BE2C (cell line): ENCODE data around the gene SELENOM.

Experiments used
- DNase-seq: peaks from one replicate; pipeline ENCODE4 v3.0.0-alpha.2; 2020
- H3K27me3 ChIP-seq: fragments of 250-450 bp; sonication (Bioruptor Pico); 2 replicates; pipeline ENCODE4 v1.5.1; 2020; ENCODE audit warnings: mild to moderate bottlenecking
- H3K36me3 ChIP-seq: fragments of 250-450 bp; sonication (Bioruptor Pico); 2 replicates; pipeline ENCODE4 v1.5.1; 2020; ENCODE audit warnings: mild to moderate bottlenecking
- H3K4me1 ChIP-seq: fragments of 250-450 bp; sonication (Bioruptor Pico); 2 replicates; pipeline ENCODE4 v1.5.1; 2020
- H3K4me3 ChIP-seq: 2 replicates; pipeline ENCODE4 v1.5.1; 2011; ENCODE audit warnings: low read depth, low read length
- H3K9me3 ChIP-seq: fragments of 250-450 bp; sonication (Bioruptor Pico); 2 replicates; pipeline ENCODE4 v1.5.1; 2020
- CTCF ChIP-seq: IDR thresholded peaks from 2 replicates; pipeline ENCODE4 v1.5.1; 2012; ENCODE audit warnings: mild to moderate bottlenecking, low read depth, low read length

The SELENOM gene

GRCh38 chr22:31148953-31149627, 41.7 kb upstream of the SELENOM start:
- Histone ChIP-seq H3K36me3 (no peaks in the 10 kb centered on the region), H3K27me3 (no peaks in the 10 kb centered on the region), H3K4me3 (no peak overlapping the region), H3K4me1 (no peaks in the 10 kb centered on the region), H3K9me3 (no peaks in the 10 kb centered on the region; the same call in 1 of the 2 replicates)
- TF ChIP-seq CTCF = peak; percentile 100
- DNase-seq = peak; percentile 86

- DNase-seq = no peak
- Histone ChIP-seq H3K4me1 (no peaks in the 10 kb centered on the region), H3K4me3 (no peak overlapping the region), H3K27me3 (no peaks in the 10 kb centered on the region), H3K36me3 (no peaks in the 10 kb centered on the region), H3K9me3 (no peaks in the 10 kb centered on the region; the same call in 1 of the 2 replicates)
- no peak for TF ChIP-seq CTCF
Observed at GRCh38 chr22:31148488-31148887, 41.1 kb upstream of the SELENOM start.

GRCh38 chr22:31144223-31144622, 36.9 kb upstream of the SELENOM start:
- no peaks in the 10 kb centered on the region for H3K4me1 ChIP-seq
- no peak for DNase-seq
- no peak for TF ChIP-seq CTCF
- no peaks in the 10 kb centered on the region for H3K27me3 ChIP-seq
- H3K9me3 ChIP-seq = no peaks in the 10 kb centered on the region; the same call in 1 of the 2 replicates
- no peaks in the 10 kb centered on the region for H3K36me3 ChIP-seq
- H3K4me3 ChIP-seq = no peak overlapping the region

GRCh38 chr22:31143537-31143936, 36.2 kb upstream of the SELENOM start:
- no peaks in the 10 kb centered on the region for H3K27me3 ChIP-seq
- DNase-seq = no peak
- no peaks in the 10 kb centered on the region for H3K4me1 ChIP-seq
- H3K9me3 ChIP-seq = no peaks in the 10 kb centered on the region; the same call in 1 of the 2 replicates
- no peak overlapping the region for H3K4me3 ChIP-seq
- TF ChIP-seq CTCF = no peak
- no peaks in the 10 kb centered on the region for H3K36me3 ChIP-seq

GRCh38 chr22:31143038-31143437, 35.7 kb upstream of the SELENOM start:
- no peaks in the 10 kb centered on the region for H3K27me3 ChIP-seq
- no peaks in the 10 kb centered on the region for H3K36me3 ChIP-seq
- no peak for DNase-seq
- TF ChIP-seq CTCF = no peak
- H3K9me3 ChIP-seq = no peaks in the 10 kb centered on the region; the same call in 1 of the 2 replicates
- H3K4me1 ChIP-seq = no peaks in the 10 kb centered on the region
- H3K4me3 ChIP-seq = no peak overlapping the region

GRCh38 chr22:31142285-31142684, 34.9 kb upstream of the SELENOM start:
- Histone ChIP-seq H3K36me3 (no peaks in the 10 kb centered on the region), H3K4me1 (no peaks in the 10 kb centered on the region), H3K27me3 (no peaks in the 10 kb centered on the region), H3K4me3 (no peak overlapping the region), H3K9me3 (no peaks in the 10 kb centered on the region; the same call in 1 of the 2 replicates)
- no peak for TF ChIP-seq CTCF
- DNase-seq = no peak
